AG08395 (cell line): Measurements from ENCODE around the gene IL25.

Source experiments
- DNase-seq: peaks from one replicate; pipeline ENCODE4 v3.0.0; 2012; ENCODE audit warnings: mixed read lengths, low spot score

IL25 gene

GRCh38 chr14:23353433-23353780 is 19.2 kb upstream of the IL25 start:
- no peak for DNase-seq

- no peak for DNase-seq
These were observed 17.6 kb upstream of the IL25 start for GRCh38 chr14:23354990-23355389.

GRCh38 chr14:23355871-23356435 is 16.7 kb upstream of the IL25 start:
- no peak for DNase-seq

DNA sequence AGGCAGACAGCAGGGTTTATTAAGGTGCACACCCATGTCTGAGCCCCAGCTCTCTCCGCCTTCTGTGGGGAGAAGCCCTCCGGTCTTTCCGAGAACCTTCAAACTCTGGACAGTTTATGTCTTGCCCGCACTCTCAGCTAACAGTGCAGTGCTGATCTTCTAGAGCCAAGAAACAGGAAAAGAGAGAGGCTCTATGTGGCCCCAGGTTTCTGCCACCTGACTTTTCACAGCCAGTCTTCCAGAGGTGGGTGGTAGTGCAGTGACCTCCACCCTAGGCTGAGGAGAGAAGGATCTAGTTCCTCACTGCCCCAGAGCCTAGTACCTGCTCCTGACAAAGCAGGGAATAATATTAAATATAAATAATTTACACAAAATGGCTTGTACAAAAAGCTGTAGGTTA is 15.9 kb upstream of the IL25 start:
- no peak for DNase-seq

DNA sequence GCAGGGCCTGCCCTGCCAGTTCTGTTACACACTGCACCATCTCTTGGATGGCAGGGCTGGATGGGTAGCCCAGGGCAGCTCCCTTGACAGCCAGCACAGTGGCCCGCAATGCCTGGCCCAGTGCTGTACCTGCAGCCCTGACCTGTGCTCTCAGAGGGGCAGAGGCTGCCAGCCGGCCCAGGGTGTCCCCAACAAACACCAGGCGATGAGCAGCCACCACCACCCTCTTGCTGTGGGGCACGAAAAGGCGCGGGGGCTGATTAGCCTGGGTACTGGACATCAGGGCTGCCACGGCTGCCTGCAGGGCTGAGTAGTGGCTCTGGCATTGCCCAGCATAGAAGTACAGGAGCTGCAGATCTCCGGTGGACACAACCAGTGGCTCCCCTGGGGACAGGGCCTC is 15.3 kb upstream of the IL25 start:
- no peak for DNase-seq

- DNase-seq, result no peak
These were observed 14.6 kb upstream of the IL25 start for GRCh38 chr14:23358042-23358441.

DNA sequence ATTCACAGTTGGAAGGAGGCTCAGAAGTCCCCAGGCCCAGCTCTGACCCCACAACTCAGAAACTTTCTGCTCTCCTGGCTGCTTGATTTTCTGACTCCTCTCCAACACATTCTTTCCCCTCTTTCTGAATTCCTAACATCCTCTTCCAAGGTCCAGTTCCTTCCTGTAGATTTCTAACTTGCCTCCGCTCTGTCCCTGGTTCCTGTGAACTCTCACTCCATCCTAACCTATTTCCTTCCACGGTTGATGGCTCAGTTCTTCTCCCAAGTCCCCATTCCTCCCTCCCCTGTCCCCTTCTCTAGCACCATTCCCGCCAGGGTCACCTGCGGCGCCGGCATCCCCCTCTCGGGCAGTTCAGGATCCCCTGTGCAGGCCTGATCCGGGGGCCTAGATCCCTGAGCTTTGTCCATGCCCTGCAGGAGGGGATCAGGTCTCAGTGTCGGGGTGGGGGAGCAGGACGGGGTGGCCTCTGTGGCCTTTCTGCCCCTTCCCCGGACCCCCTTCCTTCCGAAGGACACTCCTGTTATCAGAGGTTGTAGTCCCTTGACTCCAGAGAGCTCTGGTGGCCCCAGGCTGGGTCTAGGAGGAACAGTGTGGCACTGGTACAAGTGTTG is 13.9 kb upstream of the IL25 start:
- no peak for DNase-seq

- no peak for DNase-seq
These were observed 13.4 kb upstream of the IL25 start for GRCh38 chr14:23359167-23359626.

DNA sequence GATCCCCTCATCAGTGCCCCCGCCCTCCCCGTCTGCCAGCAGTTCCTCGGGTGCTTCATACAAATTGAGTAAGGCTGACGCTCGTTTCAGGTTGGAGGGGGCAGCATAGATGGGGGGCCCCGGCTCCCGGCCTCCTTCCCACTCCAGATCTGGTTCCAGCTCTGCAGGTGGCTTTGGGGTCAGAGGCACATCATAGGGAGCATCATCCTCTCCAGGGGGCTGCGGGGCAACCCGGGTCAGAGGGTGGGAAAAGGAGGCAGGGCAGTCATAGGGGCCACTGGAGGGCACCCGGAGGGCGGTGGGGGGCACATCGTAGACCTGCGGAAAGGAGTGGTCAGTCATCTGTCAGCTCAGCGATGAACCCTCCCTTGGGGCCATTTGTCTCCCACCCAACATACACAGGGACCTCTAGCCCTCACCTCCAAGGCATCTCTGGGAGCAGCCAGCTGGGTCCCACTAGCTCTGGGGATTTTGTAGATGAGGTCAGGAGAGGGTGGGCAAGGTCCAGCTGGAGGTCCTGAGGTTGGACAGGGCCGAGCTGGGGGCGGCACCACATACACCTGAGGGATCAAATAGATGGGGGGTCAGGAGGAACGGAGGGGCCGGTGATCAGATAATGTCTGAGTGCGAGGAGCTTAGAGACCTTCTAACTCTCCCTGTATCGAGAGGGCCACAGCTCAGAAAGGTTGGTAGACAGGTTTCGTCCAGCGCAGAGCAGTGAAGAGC is 12.7 kb upstream of the IL25 start:
- DNase-seq, result no peak

GRCh38 chr14:23360496-23360895 is 12.1 kb upstream of the IL25 start:
- DNase-seq, result no peak

- peak; percentile 76 for DNase-seq
These were observed 11.3 kb upstream of the IL25 start for GRCh38 chr14:23361320-23361719.

- no peak for DNase-seq
These were observed 10.8 kb upstream of the IL25 start for GRCh38 chr14:23361763-23362162.

DNA sequence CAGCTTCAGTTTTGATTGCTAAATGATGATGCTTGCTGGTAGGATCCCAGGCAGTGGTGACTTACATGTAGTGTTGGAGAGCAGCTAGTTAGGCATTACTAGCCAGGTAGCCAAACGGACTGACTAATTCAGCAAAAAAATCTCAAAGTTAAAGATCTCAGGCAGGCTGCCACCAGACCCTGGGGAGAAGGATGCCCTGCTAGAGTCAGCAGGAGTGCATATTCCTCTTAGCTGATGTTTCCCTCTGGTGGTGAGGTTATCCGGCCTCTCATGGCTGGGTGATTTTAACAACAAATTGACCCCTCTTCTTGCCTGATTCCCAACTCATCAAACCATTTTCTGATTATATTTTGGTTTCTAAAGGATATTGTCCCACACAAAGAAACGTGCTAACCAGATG is 10.4 kb upstream of the IL25 start:
- peak; percentile 35 for DNase-seq

DNA sequence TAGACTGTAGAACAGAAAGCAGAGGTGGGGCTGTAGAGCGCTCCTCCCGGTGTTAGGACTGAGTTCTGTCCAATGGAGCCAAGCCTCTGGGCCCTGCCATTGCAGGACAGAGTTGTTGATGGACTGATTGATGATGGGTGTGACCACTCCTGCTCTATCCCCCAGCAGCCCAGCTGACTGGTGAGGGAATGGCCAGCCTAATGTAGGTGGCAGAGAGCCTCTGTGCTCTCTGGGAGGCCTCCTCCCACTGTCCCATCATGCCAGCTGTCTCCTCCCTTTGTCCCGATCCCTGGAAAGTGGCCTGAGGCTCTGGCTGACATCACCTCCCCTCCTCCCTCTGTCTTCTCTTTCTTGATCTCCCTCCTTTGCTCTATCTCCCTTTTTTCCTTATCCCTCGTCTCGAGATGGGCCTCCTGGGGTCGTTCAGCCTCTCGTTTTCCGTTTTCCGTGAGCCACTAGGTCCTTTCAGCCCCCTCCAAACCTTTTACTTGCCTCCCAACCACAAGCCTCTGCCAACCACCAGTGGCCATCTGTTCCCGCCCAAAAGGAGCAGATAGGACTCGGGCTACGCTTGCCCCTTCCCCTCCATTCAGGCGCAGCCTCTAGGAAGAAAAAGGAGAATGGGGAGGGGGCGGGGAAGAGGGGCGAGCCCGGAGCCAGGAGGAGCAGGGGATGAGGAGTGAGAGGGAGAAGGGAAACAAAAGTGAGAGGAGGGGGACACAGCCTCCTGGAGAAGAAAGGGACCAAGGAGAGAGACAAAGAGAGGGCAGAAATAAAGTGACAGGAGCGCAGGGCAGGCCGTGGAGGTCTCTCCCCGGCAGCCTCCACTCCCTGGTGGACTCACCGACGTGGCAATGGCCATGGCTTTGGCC is 8.2 kb upstream of the IL25 start:
- DNase-seq, result peak; percentile 65

- peak; percentile 69 for DNase-seq
These were observed 7.4 kb upstream of the IL25 start, which contains the start of gene EFS for GRCh38 chr14:23365036-23365731. Gene EFS, minus strand, starts transcription at chr14:23365172. Its CDS starts 147 bp downstream, at chr14:23365025.

DNA sequence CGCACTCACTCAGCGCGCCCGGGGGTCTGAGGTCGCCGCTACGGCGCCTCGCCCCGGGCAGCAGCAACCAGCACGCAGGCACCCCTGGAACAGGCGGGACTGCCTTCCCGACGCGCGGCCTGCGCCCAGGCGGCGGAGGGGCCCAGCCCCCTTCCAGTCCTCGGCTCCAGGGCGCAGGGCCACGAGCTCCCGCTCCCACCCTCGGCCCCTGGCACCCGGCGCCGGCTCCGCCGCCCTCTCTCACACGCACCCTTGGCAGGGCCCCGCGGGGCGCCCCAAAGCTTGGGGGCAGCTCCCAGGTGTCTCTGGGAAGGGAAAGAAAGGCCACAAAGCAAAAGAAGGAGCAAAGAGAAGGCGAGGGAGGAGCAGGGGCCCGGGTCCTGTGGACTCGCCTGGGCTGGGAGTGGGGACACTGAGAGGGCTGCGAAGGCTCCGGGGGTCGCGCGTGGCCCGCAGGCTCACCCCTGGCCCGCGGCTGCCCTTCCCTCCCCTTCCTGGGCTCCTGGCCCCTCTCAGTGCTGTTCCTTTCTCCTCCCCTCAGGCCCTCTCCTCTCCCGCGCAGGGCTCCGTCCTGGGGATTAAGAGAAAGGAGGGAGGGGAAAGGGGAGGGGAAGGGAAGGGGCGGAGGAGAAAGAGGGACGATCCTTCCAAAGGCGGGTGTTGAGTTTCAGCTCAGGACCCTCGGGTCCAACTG is 6.7 kb upstream of the IL25 start:
- DNase-seq, result peak; percentile 46

- DNase-seq, result peak; percentile 67
These were observed 6.1 kb upstream of the IL25 start for GRCh38 chr14:23366426-23366921.

DNA sequence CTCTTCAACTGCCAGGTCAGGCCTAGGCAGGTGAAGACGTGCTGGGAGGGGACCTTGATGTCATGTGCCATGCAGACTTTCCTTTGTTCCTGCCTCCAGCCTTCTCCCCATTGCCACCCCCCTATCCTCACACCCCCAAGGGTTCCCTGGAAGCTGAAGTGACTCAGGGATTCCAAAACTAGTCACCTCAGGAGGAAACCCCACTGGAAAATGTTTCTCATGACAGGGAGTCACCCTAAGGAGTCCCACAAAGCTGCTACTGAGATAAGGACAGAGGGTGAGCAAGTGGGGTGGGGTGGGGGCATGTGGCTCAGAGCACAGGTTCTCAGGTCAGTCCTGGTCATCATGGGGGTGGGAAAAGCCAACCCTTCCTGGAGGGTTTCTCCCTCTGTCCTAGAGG is 2.4 kb upstream of the IL25 start:
- DNase-seq, result no peak

- no peak for DNase-seq
These were observed 744 bp upstream of the IL25 start for GRCh38 chr14:23371865-23372264.

DNA sequence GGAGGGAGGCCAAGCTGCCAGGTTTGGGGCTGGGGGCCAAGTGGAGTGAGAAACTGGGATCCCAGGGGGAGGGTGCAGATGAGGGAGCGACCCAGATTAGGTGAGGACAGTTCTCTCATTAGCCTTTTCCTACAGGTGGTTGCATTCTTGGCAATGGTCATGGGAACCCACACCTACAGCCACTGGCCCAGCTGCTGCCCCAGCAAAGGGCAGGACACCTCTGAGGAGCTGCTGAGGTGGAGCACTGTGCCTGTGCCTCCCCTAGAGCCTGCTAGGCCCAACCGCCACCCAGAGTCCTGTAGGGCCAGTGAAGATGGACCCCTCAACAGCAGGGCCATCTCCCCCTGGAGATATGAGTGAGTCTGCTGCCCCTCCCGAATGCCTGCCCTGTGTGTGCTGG is 432 bp downstream of the IL25 start:
- DNase-seq, result no peak
